HCT116 (cell line): ENCODE results near the gene MARCHF2. TPM values are rescaled to one million over a fixed set of nuclear protein-coding genes. Genes with fewer than 3 reads are reported as not detected.

ENCODE experiments used
- ATAC-seq: fragments of 200-7000 bp; cut with Tn5 transposase; 2 replicates; pipeline ENCODE4 v1.9.1; 2020; ENCODE audit warnings: mild to moderate bottlenecking, moderate library complexity
- BruUV-seq: library from RNA; stranded (reverse); fragments of 400-500 nt; replicated peaks from 2 replicates; lab custom pipeline; 2021; lab: Mats Ljungman, UMichigan
- CTCF ChIA-PET: fragments of 300-600 bp; sonication (Branson Sonifier 250); formaldehyde crosslinking; loops from one replicate; lab custom pipeline; 2021; ENCODE audit warnings: antibody characterized with exemption; lab: Charles Lee
- POLR2A ChIA-PET: fragments of 300-600, 350-600 bp; sonication (Branson Sonifier 250); formaldehyde crosslinking; loops from one replicate; lab custom pipeline; 2021; ENCODE audit warnings: antibody characterized with exemption; lab: Charles Lee
- RAD21 ChIA-PET, 2 experiments: fragments of 300-600 bp; sonication (Branson Sonifier 250); formaldehyde crosslinking; loops; one replicate each; lab custom pipeline; 2023; ENCODE audit warnings: low total read pairs in 2 of 2; ENCODE audit not compliant: uncharacterized antibody in 2 of 2, unreplicated experiment in 2 of 2, low non-redundant PET in 1 of 2; lab: Charles Lee
- DNase-seq: peaks from one replicate; pipeline ENCODE4 v3.0.0-alpha.2; 2010; ENCODE audit warnings: low read depth, low spot score
- H2AFZ ChIP-seq: fragments of 200-600 bp; shearing (Covaris generic), sonication (generic); 2 replicates; pipeline ENCODE4 v1.6.1; 2017; ENCODE audit warnings: low read depth, mixed run types, mixed read lengths, antibody characterized with exemption, low read length; ENCODE audit not compliant: poor library complexity, severe bottlenecking
- H3K27ac ChIP-seq: 2 replicates; pipeline ENCODE4 v1.5.1; 2012; ENCODE audit warnings: low read depth, low read length
- H3K27me3 ChIP-seq: fragments of 200-600 bp; sonication (generic); 2 replicates; pipeline ENCODE4 v1.6.1; 2016; ENCODE audit warnings: mixed run types, low read length, mixed read lengths; ENCODE audit not compliant: insufficient read depth
- H3K36me3 ChIP-seq, 2 experiments: fragments of 200-500 bp in 1 of 2; fragments of 200-600 bp in 1 of 2; sonication (Bioruptor generic) in 1 of 2; sonication (generic) in 1 of 2; 2 replicates each; pipeline versions ENCODE4 v1.5.1 to v1.6.1; 2014 to 2016; ENCODE audit warnings: low read length in 2 of 2, inconsistent platforms in 1 of 2, mixed read lengths in 1 of 2, mixed run types in 1 of 2; ENCODE audit not compliant: insufficient read depth in 2 of 2, control insufficient read depth in 1 of 2
- H3K4me1 ChIP-seq, 2 experiments: fragments of 200-600 bp in 1 of 2; sonication (generic) in 1 of 2; 2 replicates each; pipeline versions ENCODE4 v1.5.1 to v1.6.1; 2012 to 2017; ENCODE audit warnings: low read length in 2 of 2, inconsistent platforms in 1 of 2, mild to moderate bottlenecking in 1 of 2, mixed read lengths in 1 of 2, mixed run types in 1 of 2, moderate library complexity in 1 of 2; ENCODE audit not compliant: insufficient read depth in 2 of 2, control insufficient read depth in 1 of 2
- H3K4me2 ChIP-seq: fragments of 200-600 bp; sonication (generic); 2 replicates; pipeline ENCODE4 v1.6.1; 2017; ENCODE audit warnings: mixed run types, low read length, mixed read lengths
- H3K4me3 ChIP-seq, 2 experiments: fragments of 200-600 bp in 1 of 2; sonication (generic) in 1 of 2; replicated peaks in 1 of 2; 2 replicates each; pipeline ENCODE4 v1.5.1; 2011 to 2016; ENCODE audit warnings: low read length in 2 of 2, control low read depth in 1 of 2, low read depth in 1 of 2, mild to moderate bottlenecking in 1 of 2, mixed read lengths in 1 of 2, mixed run types in 1 of 2
- H3K79me2 ChIP-seq: fragments of 200-600 bp; sonication (generic); 2 replicates; pipeline ENCODE4 v1.6.1; 2017; ENCODE audit warnings: mild to moderate bottlenecking, mixed run types, low read length, moderate library complexity, mixed read lengths; ENCODE audit not compliant: insufficient read depth
- H3K9ac ChIP-seq: fragments of 200-600 bp; sonication (generic); 2 replicates; pipeline ENCODE4 v1.6.1; 2016; ENCODE audit warnings: low read length, mixed read lengths
- H3K9me2 ChIP-seq: fragments of 200-600 bp; sonication (generic), shearing (Covaris generic); 2 replicates; pipeline ENCODE4 v1.6.1; 2017; ENCODE audit warnings: mixed run types, mild to moderate bottlenecking, moderate library complexity; ENCODE audit not compliant: insufficient read depth
- H3K9me3 ChIP-seq, 2 experiments: fragments of 200-500 bp in 1 of 2; fragments of 200-600 bp in 1 of 2; sonication (Bioruptor generic) in 1 of 2; sonication (generic) in 1 of 2; 2 replicates each; pipeline ENCODE4 v1.6.1; 2014 to 2017; ENCODE audit warnings: low read length in 2 of 2, mixed read lengths in 2 of 2, inconsistent platforms in 1 of 2, low read depth in 1 of 2, mild to moderate bottlenecking in 1 of 2, mixed run types in 1 of 2, moderate library complexity in 1 of 2; ENCODE audit not compliant: control insufficient read depth in 1 of 2, insufficient read depth in 1 of 2
- H4K20me1 ChIP-seq: fragments of 200-600 bp; sonication (generic), shearing (Covaris generic); 2 replicates; pipeline ENCODE4 v1.6.1; 2017; ENCODE audit warnings: mixed run types, mild to moderate bottlenecking, moderate library complexity; ENCODE audit not compliant: insufficient read depth
- CBX3 ChIP-seq: IDR thresholded peaks from 2 replicates; pipeline ENCODE4 v1.6.1; 2012; ENCODE audit warnings: low read depth
- CEBPB ChIP-seq: IDR thresholded peaks from 2 replicates; pipeline ENCODE4 v1.6.1; 2012; ENCODE audit warnings: low read depth
- EGR1 ChIP-seq: IDR thresholded peaks from 2 replicates; pipeline ENCODE4 v1.6.1; 2012; ENCODE audit warnings: low read depth
- EZH2 ChIP-seq: fragments of 200-600 bp; sonication (generic); IDR thresholded peaks from 2 replicates; pipeline ENCODE4 v1.6.1; 2017; ENCODE audit warnings: antibody characterized with exemption, mixed run types
- EZH2phosphoT487 ChIP-seq: fragments of 200-600 bp; IDR thresholded peaks from 2 replicates; pipeline ENCODE4 v1.6.1; 2018; ENCODE audit warnings: antibody characterized with exemption, borderline replicate concordance
- JUND ChIP-seq: IDR thresholded peaks from 2 replicates; pipeline ENCODE4 v1.6.1; 2012
- POLR2A ChIP-seq: IDR thresholded peaks from 2 replicates; pipeline ENCODE4 v1.7.0; 2011; ENCODE audit warnings: borderline replicate concordance; ENCODE audit not compliant: insufficient read depth, insufficient read length; ENCODE audit errors: extremely low read depth
- POLR2AphosphoS5 ChIP-seq: IDR thresholded peaks from 2 replicates; pipeline ENCODE4 v1.6.1; 2011; ENCODE audit warnings: mild to moderate bottlenecking, low read depth, low read length, moderate library complexity
- RAD21 ChIP-seq: IDR thresholded peaks from 2 replicates; pipeline ENCODE4 v1.6.1; 2012; ENCODE audit warnings: low read depth, mild to moderate bottlenecking
- SIN3A ChIP-seq: IDR thresholded peaks from 2 replicates; pipeline ENCODE4 v1.6.1; 2012; ENCODE audit warnings: low read depth
- SP1 ChIP-seq: IDR thresholded peaks from 2 replicates; pipeline ENCODE4 v1.6.1; 2012; ENCODE audit warnings: low read depth
- SRF ChIP-seq: IDR thresholded peaks from 2 replicates; pipeline ENCODE4 v1.6.1; 2012; ENCODE audit warnings: low read depth
- TCF7L2 ChIP-seq: IDR thresholded peaks from 2 replicates; pipeline ENCODE4 v1.7.0; 2011; ENCODE audit warnings: borderline replicate concordance, inconsistent platforms; ENCODE audit not compliant: insufficient read depth, insufficient read length; ENCODE audit errors: extremely low read depth
- YY1 ChIP-seq: IDR thresholded peaks from 2 replicates; pipeline ENCODE4 v1.6.1; 2011; ENCODE audit warnings: low read length, low read depth, moderate library complexity, mild to moderate bottlenecking; ENCODE audit not compliant: insufficient replicate concordance; ENCODE audit errors: extremely low read depth
- ZFX ChIP-seq: fragments of 450-650 bp; IDR thresholded peaks from 2 replicates; pipeline ENCODE4 v1.6.1; 2017
- ZNF274 ChIP-seq: fragments of 200-500 bp; sonication (Bioruptor generic); IDR thresholded peaks from 2 replicates; pipeline ENCODE4 v1.6.1; 2014; ENCODE audit warnings: mild to moderate bottlenecking, low read depth, low read length, inconsistent platforms
- intact Hi-C: fragments of 100-400 bp; cut with micrococcal nuclease; formaldehyde crosslinking; loops from 2 replicates; pipeline ENCODE4 v1.10.0; 2022
- total RNA-seq: library from RNA; stranded (reverse); gene quantifications from one replicate; pipeline ENCODE4 v1.2.1, GENCODE V29; 2021; ENCODE audit not compliant: unreplicated experiment
- TF ChIP-seq, protein P1 (sequence below): IDR thresholded peaks from 2 replicates; pipeline ENCODE4 v1.6.1; 2012
- TF ChIP-seq, protein P2 (sequence below), 3 experiments: fragments of 200-600 bp in 1 of 3; sonication (generic) in 1 of 3; IDR thresholded peaks in 2 of 3; conservative IDR thresholded peaks in 1 of 3; 2 replicates each; pipeline ENCODE4 v1.5.1; 2012 to 2017; ENCODE audit warnings: low read depth in 2 of 3, low read length in 2 of 3, antibody characterized with exemption in 1 of 3, borderline replicate concordance in 1 of 3, control low read depth in 1 of 3, mild to moderate bottlenecking in 1 of 3, mixed read lengths in 1 of 3, mixed run types in 1 of 3, moderate library complexity in 1 of 3; ENCODE audit not compliant: insufficient read depth in 1 of 3
- TF ChIP-seq, protein P3 (sequence below): IDR thresholded peaks from 2 replicates; pipeline ENCODE4 v1.6.1; 2012
- TF ChIP-seq, protein P4 (sequence below): IDR thresholded peaks from 2 replicates; pipeline ENCODE4 v1.6.1; 2011; ENCODE audit warnings: mild to moderate bottlenecking, low read length, moderate library complexity; ENCODE audit not compliant: insufficient replicate concordance; ENCODE audit errors: extremely low read depth

The MARCHF2 gene
- total RNA-seq, 1 experiment from 2014 or later, result 22.5 TPM

DNA sequence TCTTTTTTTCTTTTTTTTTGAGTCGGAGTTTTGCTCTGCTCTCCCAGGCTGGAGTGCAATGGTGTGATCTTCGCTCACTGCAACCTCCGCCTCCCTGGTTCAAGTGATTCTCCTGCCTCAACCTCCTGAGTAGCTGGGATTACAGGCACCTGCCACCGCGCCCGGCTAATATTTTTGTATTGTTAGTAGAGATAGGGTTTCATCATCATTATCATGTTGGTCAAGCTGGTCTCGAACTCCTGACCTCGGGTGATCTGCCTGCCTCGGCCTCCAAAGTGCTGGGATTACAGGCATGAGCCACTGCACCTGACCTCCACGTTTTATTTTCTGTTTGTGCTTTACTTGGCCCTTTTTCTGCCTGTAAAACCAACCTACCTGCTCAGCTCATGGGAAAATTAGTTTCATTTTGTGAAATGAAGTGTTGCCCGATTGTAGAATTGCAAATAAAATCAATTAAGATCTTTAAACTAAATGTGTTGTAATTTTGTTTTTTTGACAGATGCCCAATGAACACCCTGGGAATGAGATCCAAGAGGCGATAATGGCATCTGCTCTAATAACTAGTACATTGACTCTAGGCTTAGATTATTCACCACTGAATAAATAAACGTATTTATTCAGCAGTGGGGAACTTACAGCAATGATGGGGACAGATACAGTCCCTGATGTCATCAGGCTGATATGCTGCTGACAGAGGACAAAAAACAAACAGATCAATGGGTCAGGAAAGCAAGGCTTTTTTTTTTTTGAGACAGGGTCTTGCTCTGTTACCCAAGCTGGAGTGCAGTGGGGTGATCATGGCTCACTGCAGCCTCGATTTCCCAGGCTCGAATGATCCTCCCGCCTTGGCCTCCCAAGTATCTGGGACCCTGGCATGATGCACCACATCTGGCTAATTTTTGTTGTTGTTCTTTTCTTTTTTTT, 25.2 kb upstream of the MARCHF2 start (continued):
- no peak for TF ChIP-seq TCF7L2

DNA sequence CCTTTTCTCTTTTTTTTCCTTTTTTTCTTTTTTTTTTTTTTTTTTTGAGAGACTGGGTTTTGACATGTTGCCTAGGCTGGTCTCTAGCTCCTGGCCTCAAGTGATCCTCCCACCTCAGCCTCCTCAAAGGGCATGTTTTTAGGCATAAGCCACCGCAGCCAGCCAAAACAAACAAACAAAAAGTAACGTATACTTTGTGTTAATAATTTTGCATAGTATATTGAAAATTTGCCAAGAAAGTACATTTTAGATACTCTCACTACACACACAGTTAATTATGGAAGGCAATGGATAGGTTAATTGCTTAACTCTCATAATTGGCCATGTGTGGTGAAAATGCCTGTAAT, 24.5 kb upstream of the MARCHF2 start:
- Histone ChIP-seq H3K36me3 (no peaks in the 10 kb centered on the region), H3K4me3 (peak overlapping the region; percentile 60 to 67; a peak in 3 of 4 replicates), H4K20me1 (no peaks in the 10 kb centered on the region; the same call in 1 of the 2 replicates), H3K4me2 (peak overlapping the region; percentile 75), H2AFZ (no peak overlapping the region), H3K9ac (no peak overlapping the region), H3K9me3 (no peaks in the 10 kb centered on the region; a peak in 1 of 4 replicates), H3K27ac (no peak overlapping the region; the same call in 1 of the 2 replicates), H3K79me2 (peaks cover 28% of the 10 kb centered on the region), H3K4me1 (peaks cover 6 to 25% of the 10 kb centered on the region in 2 experiments; a peak in 3 of 4 replicates), H3K9me2 (no peaks in the 10 kb centered on the region), H3K27me3 (no peaks in the 10 kb centered on the region)
- ATAC-seq (no peak), DNase-seq (no peak)
- TF ChIP-seq POLR2A (no peak), JUND (no peak), SIN3A (no peak; the same call in 1 of the 2 replicates), SRF (no peak), EGR1 (no peak), TCF7L2 (no peak), POLR2AphosphoS5 (no peak), YY1 (no peak), RAD21 (no peak), EZH2 (no peak), SP1 (no peak), ZNF274 (no peak), ZFX (no peak), CBX3 (no peak), EZH2phosphoT487 (no peak), CEBPB (no peak)
- TF ChIP-seq, protein P1, sequence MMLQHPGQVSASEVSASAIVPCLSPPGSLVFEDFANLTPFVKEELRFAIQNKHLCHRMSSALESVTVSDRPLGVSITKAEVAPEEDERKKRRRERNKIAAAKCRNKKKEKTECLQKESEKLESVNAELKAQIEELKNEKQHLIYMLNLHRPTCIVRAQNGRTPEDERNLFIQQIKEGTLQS, result no peak
- TF ChIP-seq, protein P2, sequence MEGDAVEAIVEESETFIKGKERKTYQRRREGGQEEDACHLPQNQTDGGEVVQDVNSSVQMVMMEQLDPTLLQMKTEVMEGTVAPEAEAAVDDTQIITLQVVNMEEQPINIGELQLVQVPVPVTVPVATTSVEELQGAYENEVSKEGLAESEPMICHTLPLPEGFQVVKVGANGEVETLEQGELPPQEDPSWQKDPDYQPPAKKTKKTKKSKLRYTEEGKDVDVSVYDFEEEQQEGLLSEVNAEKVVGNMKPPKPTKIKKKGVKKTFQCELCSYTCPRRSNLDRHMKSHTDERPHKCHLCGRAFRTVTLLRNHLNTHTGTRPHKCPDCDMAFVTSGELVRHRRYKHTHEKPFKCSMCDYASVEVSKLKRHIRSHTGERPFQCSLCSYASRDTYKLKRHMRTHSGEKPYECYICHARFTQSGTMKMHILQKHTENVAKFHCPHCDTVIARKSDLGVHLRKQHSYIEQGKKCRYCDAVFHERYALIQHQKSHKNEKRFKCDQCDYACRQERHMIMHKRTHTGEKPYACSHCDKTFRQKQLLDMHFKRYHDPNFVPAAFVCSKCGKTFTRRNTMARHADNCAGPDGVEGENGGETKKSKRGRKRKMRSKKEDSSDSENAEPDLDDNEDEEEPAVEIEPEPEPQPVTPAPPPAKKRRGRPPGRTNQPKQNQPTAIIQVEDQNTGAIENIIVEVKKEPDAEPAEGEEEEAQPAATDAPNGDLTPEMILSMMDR (IDR thresholded peaks at IDR 0.05 in 2 of 3, conservative IDR thresholded peaks at IDR 0.05 in 1 of 3; ENCODE audit: borderline replicate concordance in 1 of 3, insufficient read depth in 1 of 3, low read depth in 2 of 3, low read length in 2 of 3), result no peak
- TF ChIP-seq, protein P3, sequence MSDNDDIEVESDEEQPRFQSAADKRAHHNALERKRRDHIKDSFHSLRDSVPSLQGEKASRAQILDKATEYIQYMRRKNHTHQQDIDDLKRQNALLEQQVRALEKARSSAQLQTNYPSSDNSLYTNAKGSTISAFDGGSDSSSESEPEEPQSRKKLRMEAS, result no peak
- TF ChIP-seq, protein P4, sequence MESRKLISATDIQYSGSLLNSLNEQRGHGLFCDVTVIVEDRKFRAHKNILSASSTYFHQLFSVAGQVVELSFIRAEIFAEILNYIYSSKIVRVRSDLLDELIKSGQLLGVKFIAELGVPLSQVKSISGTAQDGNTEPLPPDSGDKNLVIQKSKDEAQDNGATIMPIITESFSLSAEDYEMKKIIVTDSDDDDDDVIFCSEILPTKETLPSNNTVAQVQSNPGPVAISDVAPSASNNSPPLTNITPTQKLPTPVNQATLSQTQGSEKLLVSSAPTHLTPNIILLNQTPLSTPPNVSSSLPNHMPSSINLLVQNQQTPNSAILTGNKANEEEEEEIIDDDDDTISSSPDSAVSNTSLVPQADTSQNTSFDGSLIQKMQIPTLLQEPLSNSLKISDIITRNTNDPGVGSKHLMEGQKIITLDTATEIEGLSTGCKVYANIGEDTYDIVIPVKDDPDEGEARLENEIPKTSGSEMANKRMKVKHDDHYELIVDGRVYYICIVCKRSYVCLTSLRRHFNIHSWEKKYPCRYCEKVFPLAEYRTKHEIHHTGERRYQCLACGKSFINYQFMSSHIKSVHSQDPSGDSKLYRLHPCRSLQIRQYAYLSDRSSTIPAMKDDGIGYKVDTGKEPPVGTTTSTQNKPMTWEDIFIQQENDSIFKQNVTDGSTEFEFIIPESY, result no peak
- intact Hi-C loops, result no loop called here
- ChIA-PET POLR2A (interaction anchor here (3.0 kb wide), 1 partner anchor 9 kb away, joined by 10 read pairs; no protein-coding TSS in a partner anchor), CTCF (no interaction called here), RAD21 (no interaction called here)
- no TSS peak for BruUV-seq
